Mesenchymal stem cell (in vitro differentiated cells and primary cell): ENCODE results near the gene FAM47B.

Experiments
- DNase-seq: peaks from one replicate; pipeline ENCODE4 v3.0.0-alpha.2; 2013
- H2AFZ ChIP-seq: one replicate; pipeline ENCODE4 v1.6.1; 2013; ENCODE audit warnings: low read depth, mild to moderate bottlenecking, control low read depth, inconsistent platforms, low read length, moderate library complexity
- H2AK5ac ChIP-seq: 2 replicates; pipeline ENCODE4 v1.6.1; 2013; ENCODE audit warnings: low read length, moderate library complexity, mild to moderate bottlenecking, inconsistent platforms; ENCODE audit not compliant: severe bottlenecking
- H2BK120ac ChIP-seq: one replicate; pipeline ENCODE4 v1.6.1; 2013; ENCODE audit warnings: low read depth, mild to moderate bottlenecking, inconsistent platforms, low read length, moderate library complexity
- H2BK12ac ChIP-seq, 2 experiments: one replicate each; pipeline ENCODE4 v1.6.1; 2013; ENCODE audit warnings: inconsistent platforms in 2 of 2, low read length in 2 of 2, mild to moderate bottlenecking in 2 of 2, moderate library complexity in 2 of 2, control low read depth in 1 of 2
- H2BK15ac ChIP-seq: one replicate; pipeline ENCODE4 v1.6.1; 2013; ENCODE audit warnings: mild to moderate bottlenecking, low read depth, inconsistent platforms; ENCODE audit not compliant: poor library complexity, severe bottlenecking
- H2BK5ac ChIP-seq: 2 replicates; pipeline ENCODE4 v1.6.1; 2013; ENCODE audit warnings: low read depth, mild to moderate bottlenecking, low read length, control low read depth, inconsistent platforms; ENCODE audit not compliant: poor library complexity, severe bottlenecking
- H3K14ac ChIP-seq, 2 experiments: one replicate each; pipeline ENCODE4 v1.6.1; 2013; ENCODE audit warnings: inconsistent platforms in 2 of 2, low read length in 2 of 2, control low read depth in 1 of 2, mild to moderate bottlenecking in 1 of 2, moderate library complexity in 1 of 2
- H3K18ac ChIP-seq, 2 experiments: one replicate each; pipeline ENCODE4 v1.6.1; 2013; ENCODE audit warnings: inconsistent platforms in 2 of 2, low read length in 2 of 2, control low read depth in 1 of 2, low read depth in 1 of 2, mild to moderate bottlenecking in 1 of 2
- H3K23ac ChIP-seq, 2 experiments: one replicate each; pipeline ENCODE4 v1.6.1; 2013; ENCODE audit warnings: inconsistent platforms in 2 of 2, low read length in 2 of 2, mild to moderate bottlenecking in 2 of 2, moderate library complexity in 2 of 2, control low read depth in 1 of 2
- H3K27ac ChIP-seq: 2 replicates; pipeline ENCODE4 v1.5.1; 2013; ENCODE audit warnings: mild to moderate bottlenecking, moderate library complexity, low read length, control low read depth, inconsistent platforms; ENCODE audit not compliant: poor library complexity, severe bottlenecking
- H3K27me3 ChIP-seq, 2 experiments: 2 replicates each; pipeline versions ENCODE4 v1.6.1 to v1.7.0; 2013; ENCODE audit warnings: low read length in 2 of 2, mild to moderate bottlenecking in 2 of 2, moderate library complexity in 2 of 2, control low read depth in 1 of 2, inconsistent platforms in 1 of 2; ENCODE audit not compliant: control insufficient read depth in 1 of 2, insufficient read depth in 1 of 2
- H3K36me3 ChIP-seq, 2 experiments: 2 replicates each; pipeline versions ENCODE4 v1.6.1 to v1.7.0; 2013; ENCODE audit warnings: low read length in 2 of 2, control low read depth in 1 of 2, inconsistent platforms in 1 of 2, low read depth in 1 of 2, mild to moderate bottlenecking in 1 of 2; ENCODE audit not compliant: insufficient read depth in 2 of 2, control insufficient read depth in 1 of 2
- H3K4ac ChIP-seq, 2 experiments: one replicate each; pipeline ENCODE4 v1.6.1; 2013; ENCODE audit warnings: inconsistent platforms in 2 of 2, low read length in 2 of 2, mild to moderate bottlenecking in 2 of 2, moderate library complexity in 2 of 2, control low read depth in 1 of 2, low read depth in 1 of 2
- H3K4me1 ChIP-seq: 2 replicates; pipeline ENCODE4 v1.6.1; 2013; ENCODE audit warnings: low read depth, low read length, control low read depth; ENCODE audit not compliant: control insufficient read depth, insufficient read depth
- H3K4me2 ChIP-seq: 2 replicates; pipeline ENCODE4 v1.6.1; 2013; ENCODE audit warnings: low read length, mild to moderate bottlenecking, inconsistent platforms; ENCODE audit not compliant: poor library complexity, severe bottlenecking
- H3K4me3 ChIP-seq, 2 experiments: 2 replicates each; pipeline versions ENCODE4 v1.5.1 to v1.7.0; 2013; ENCODE audit warnings: low read length in 2 of 2, mild to moderate bottlenecking in 2 of 2, control low read depth in 1 of 2, low read depth in 1 of 2; ENCODE audit not compliant: insufficient read depth in 1 of 2
- H3K79me1 ChIP-seq: replicated peaks from 2 replicates; pipeline ENCODE4 v1.6.1; 2013; ENCODE audit warnings: mild to moderate bottlenecking, control low read depth, low read length, inconsistent platforms; ENCODE audit not compliant: poor library complexity, severe bottlenecking
- H3K9ac ChIP-seq: 2 replicates; pipeline ENCODE4 v1.7.0; 2013; ENCODE audit warnings: mild to moderate bottlenecking, low read length, moderate library complexity
- H3K9me3 ChIP-seq: 2 replicates; pipeline ENCODE4 v1.7.0; 2013; ENCODE audit warnings: mild to moderate bottlenecking, low read length; ENCODE audit not compliant: control insufficient read depth
- H4K8ac ChIP-seq: one replicate; pipeline ENCODE4 v1.6.1; 2013; ENCODE audit warnings: inconsistent platforms, mild to moderate bottlenecking, low read length, moderate library complexity
- H4K91ac ChIP-seq: one replicate; pipeline ENCODE4 v1.6.1; 2013; ENCODE audit warnings: mild to moderate bottlenecking, low read length, inconsistent platforms
- WGBS: methylation state at CpG from one replicate; pipeline ENCODE4 v1.1.7; 2013; ENCODE audit warnings: mixed read lengths; 5-methylcytosine and 5-hydroxymethylcytosine counted together

The FAM47B gene

GRCh38 chrX:34918091-34918736, 24.4 kb upstream of the FAM47B start:
- Histone ChIP-seq H4K8ac (no peak overlapping the region), H3K4me3 (no peak overlapping the region), H3K4me1 (no peaks in the 10 kb centered on the region), H2BK15ac (no peak overlapping the region), H4K91ac (no peak overlapping the region), H3K9ac (peak overlapping the region; percentile 18), H2AFZ (no peak overlapping the region), H3K9me3 (no peaks in the 10 kb centered on the region), H3K79me1 (no peaks in the 10 kb centered on the region), H3K27ac (no peak overlapping the region), H2BK12ac (no peak overlapping the region), H3K27me3 (no peaks in the 10 kb centered on the region), H3K18ac (no peak overlapping the region), H3K36me3 (no peaks in the 10 kb centered on the region), H2BK120ac (no peak overlapping the region), H3K4me2 (peak overlapping the region; percentile 22), H3K4ac (no peak overlapping the region), H3K14ac (no peak overlapping the region), H2AK5ac (no peak overlapping the region), H3K23ac (no peak overlapping the region), H2BK5ac (no peak overlapping the region)
- peak; percentile 65 for DNase-seq
- 40% methylated on average over 3 of the region's 5 CpGs for WGBS

DNA sequence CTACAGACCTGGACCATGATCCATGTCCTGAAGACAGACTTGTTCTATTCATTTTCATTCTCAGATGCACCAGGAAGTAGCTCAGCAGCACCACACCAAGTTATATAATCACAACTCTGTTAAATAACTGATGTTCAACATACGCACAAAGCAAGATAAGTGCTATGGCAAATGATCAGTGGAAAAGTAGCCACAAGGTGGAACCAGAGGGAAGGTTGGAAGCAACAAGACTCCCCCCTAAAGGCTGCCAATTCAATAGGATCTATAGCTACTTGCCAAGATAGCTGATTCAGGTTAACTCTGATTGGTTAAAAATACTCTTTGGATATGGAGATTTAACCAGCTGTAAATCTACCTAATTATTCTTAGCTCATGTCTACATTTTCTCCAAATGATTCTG, 23.7 kb upstream of the FAM47B start:
- no peaks in the 10 kb centered on the region for H3K36me3 ChIP-seq
- H3K14ac ChIP-seq = no peak overlapping the region
- no peak overlapping the region for H2BK120ac ChIP-seq
- H2AK5ac ChIP-seq = no peak overlapping the region
- no peak overlapping the region for H2BK12ac ChIP-seq
- H3K18ac ChIP-seq = no peak overlapping the region
- no peak overlapping the region for H4K8ac ChIP-seq
- H3K27me3 ChIP-seq = no peaks in the 10 kb centered on the region
- H4K91ac ChIP-seq = no peak overlapping the region
- H3K9ac ChIP-seq = no peak overlapping the region
- H2BK15ac ChIP-seq = no peak overlapping the region
- no peak overlapping the region for H2BK5ac ChIP-seq
- H3K23ac ChIP-seq = no peak overlapping the region
- H3K4me2 ChIP-seq = no peak overlapping the region
- WGBS = no CpG with 5 or more reads among the region's 1 CpG
- H3K9me3 ChIP-seq = no peaks in the 10 kb centered on the region
- H3K27ac ChIP-seq = no peak overlapping the region
- no peak overlapping the region for H2AFZ ChIP-seq
- no peak overlapping the region for H3K4me3 ChIP-seq
- H3K79me1 ChIP-seq = no peaks in the 10 kb centered on the region
- no peaks in the 10 kb centered on the region for H3K4me1 ChIP-seq
- no peak overlapping the region for H3K4ac ChIP-seq
- DNase-seq = peak; percentile 67

DNA sequence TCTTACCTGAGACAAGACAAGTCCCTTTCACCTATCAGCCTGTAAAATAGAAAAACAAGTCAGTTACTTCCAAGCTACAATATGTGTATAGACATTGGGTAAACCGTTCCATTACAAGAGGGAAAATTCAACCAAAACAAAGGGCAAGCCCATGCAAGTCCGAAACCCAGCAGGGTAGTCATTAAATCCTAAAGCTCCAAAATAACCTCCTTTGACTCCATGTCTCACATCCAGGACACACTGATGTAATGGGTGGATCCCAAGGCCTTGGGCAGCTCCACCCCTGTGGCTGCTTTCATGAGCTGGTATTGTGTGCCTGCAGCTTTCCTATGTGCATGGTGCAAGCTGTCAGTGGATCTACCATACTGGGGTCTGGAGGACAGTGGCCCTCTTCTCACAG, 14.7 kb upstream of the FAM47B start:
- no peak overlapping the region for H2AK5ac ChIP-seq
- H4K91ac ChIP-seq = no peak overlapping the region
- no peak overlapping the region for H3K27ac ChIP-seq
- DNase-seq = no peak
- no peak overlapping the region for H3K4ac ChIP-seq
- 83% methylated on average over 1 of the region's 2 CpGs for WGBS
- no peak overlapping the region for H3K18ac ChIP-seq
- no peak overlapping the region for H2BK120ac ChIP-seq
- H2AFZ ChIP-seq = no peak overlapping the region
- H3K4me1 ChIP-seq = no peaks in the 10 kb centered on the region
- no peak overlapping the region for H3K4me2 ChIP-seq
- no peak overlapping the region for H2BK5ac ChIP-seq
- H3K4me3 ChIP-seq = no peak overlapping the region
- H3K79me1 ChIP-seq = no peaks in the 10 kb centered on the region
- no peak overlapping the region for H3K14ac ChIP-seq
- H3K23ac ChIP-seq = no peak overlapping the region
- H3K36me3 ChIP-seq = no peaks in the 10 kb centered on the region
- no peak overlapping the region for H2BK12ac ChIP-seq
- H2BK15ac ChIP-seq = no peak overlapping the region
- H3K9me3 ChIP-seq = no peaks in the 10 kb centered on the region
- peaks cover 0 to 6% of the 10 kb centered on the region in 2 experiments for H3K27me3 ChIP-seq
- H4K8ac ChIP-seq = no peak overlapping the region
- no peak overlapping the region for H3K9ac ChIP-seq

- Histone ChIP-seq H2AK5ac (no peak overlapping the region), H3K36me3 (no peaks in the 10 kb centered on the region), H3K4me1 (no peaks in the 10 kb centered on the region), H3K4ac (no peak overlapping the region), H3K79me1 (no peaks in the 10 kb centered on the region), H3K14ac (no peak overlapping the region), H2BK15ac (no peak overlapping the region), H2BK120ac (no peak overlapping the region), H4K8ac (no peak overlapping the region), H2BK12ac (no peak overlapping the region), H4K91ac (no peak overlapping the region), H3K27ac (no peak overlapping the region), H3K9me3 (no peaks in the 10 kb centered on the region), H3K18ac (no peak overlapping the region), H3K27me3 (no peaks in the 10 kb centered on the region), H2BK5ac (no peak overlapping the region), H3K23ac (no peak overlapping the region), H2AFZ (no peak overlapping the region), H3K4me3 (no peak overlapping the region), H3K9ac (no peak overlapping the region), H3K4me2 (no peak overlapping the region)
- 96% methylated on average over 19 of the region's 24 CpGs for WGBS
- no peak for DNase-seq
Measured at GRCh38 chrX:34943235-34943634, 639 bp downstream of the FAM47B start.
